Stimulated activated naive CD4-positive, alpha-beta T cell treated with Interleukin-2 at 50 U/mL for 16 hours (primary cell): ENCODE results near the gene ZNF451.
"Not testable (repeated sequence)": the region's sequence is repeated elsewhere in the genome, so short reads cannot be mapped to it uniquely, and the experiment has no call there.

Experiments
- DNase-seq: peaks from one replicate; lab custom pipeline; 2025; lab: John Stamatoyannopoulos, UW

The ZNF451 gene

DNA sequence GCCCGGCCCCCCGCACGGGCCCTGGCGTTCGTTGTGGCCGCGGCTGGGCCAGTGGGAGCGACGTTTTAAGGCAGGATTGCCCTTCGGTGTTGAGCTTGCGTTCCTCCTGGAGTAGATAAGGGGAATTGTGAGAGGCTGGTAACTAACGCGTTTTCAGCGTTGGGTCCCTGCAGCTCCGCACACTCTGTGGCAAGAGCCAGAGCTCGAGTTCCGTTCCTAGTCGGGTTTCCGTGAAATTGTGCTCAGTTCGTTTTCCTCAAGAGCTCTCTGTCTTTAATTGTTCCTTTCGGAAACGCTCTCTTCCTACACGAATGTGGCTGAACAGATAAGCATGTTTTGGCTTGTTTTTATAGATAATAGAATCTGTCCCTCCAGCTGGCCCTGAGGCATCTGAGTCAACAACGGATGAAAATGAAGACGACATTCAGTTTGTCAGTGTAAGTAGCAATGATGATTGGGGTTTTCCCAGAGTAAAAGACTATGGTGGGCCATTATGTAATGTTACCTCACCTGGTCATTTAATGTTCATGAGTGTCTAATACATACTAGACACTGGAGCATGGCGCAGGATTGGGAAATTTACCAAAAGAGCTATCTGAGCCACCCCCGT, 575 bp downstream of the ZNF451 start:
- DNase-seq = not testable (repeated sequence)

DNA sequence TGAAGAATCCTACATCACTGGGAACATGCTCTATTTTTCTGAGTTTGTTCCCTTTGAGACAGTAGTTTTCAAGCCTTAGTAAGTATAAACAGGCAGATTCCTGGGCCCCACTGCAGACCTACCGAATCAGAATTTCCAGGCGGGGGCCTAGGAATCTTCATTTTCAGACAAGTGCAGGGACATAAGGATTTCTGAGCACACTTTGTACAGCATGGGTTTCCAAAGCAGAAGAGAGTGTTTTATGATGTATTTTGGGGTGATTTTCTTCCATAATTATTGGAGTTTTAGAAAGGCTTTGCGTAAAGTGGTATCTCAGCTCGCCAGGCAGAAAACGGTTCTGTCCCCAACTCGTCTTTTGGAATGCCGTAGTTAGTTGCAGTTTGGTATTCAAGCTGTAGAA, 1.4 kb downstream of the ZNF451 start:
- not testable (repeated sequence) for DNase-seq

DNA sequence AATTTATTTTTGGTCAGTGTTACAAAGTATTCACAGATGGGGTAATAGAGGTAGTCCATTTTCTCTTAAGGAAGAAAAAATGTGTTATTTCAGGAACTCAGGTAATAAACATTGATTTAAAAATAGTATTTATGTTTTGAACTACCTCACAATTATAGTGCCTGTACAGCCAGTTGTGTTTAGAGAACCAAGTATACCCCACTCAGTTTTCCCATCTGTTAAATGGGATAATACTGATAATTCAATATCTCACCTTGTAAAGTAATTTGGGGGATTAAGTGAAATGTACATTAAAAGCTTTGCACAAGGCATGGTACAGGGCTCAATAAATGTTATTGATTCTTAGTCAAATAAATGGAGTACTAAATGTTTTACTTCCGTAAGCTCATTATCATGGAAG, 4.7 kb downstream of the ZNF451 start:
- no peak for DNase-seq

DNA sequence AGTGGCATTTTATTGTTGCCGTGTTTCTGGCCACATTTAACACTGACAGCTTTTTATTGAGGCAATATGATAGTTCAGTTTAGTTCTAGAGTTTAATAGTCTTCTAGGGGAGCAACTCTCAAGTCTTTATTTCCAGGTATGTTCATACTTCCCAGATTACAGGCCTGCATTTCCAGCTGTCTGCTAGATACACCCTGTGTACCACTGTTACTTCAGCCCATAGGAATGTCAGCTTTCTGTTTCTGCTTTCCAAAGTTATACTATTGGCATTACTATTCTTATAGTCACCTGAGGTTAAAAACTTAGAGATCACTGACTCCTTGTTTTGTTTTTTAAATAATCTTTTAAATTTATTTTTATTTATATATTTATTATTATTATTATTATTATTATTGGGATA, 7.6 kb downstream of the ZNF451 start:
- DNase-seq = no peak

DNA sequence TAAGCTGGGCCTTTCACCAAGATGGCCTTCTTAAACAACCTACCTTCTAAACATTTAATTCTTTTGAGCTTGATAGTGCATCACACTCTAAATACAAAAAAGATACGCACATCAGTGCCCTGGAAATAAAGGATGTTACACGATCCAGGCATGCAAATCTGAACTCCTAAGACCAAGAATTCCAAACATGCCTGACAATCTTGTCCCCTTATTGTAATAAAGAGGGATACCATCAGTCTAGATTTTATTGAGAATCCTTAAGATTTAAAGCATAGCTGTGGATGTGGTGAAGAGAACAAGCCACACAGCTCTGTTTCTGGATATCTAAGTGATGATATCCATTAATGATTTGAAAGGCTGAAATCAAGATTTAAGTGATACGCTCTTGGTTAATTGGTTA, 13.0 kb downstream of the ZNF451 start:
- no peak for DNase-seq

DNA sequence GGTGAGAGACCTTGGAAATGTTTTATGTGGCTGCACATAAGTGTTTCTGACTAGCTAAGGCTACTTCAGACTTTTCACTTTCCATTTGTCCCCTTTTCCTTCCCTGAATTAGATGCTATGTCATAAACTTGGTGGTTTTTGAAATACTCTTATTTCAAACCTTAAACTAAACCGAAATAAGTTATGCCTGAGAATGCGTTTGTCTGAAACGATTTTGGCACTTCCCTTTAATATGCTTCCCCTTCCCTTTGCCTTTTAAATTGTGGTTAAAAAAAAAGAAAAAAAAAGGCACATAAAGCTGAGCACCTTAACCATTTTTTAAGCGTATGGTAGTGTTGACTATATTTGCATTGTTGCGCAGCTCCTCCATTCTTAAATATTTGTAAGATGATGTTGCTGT, 14.3 kb downstream of the ZNF451 start:
- DNase-seq = no peak

DNA sequence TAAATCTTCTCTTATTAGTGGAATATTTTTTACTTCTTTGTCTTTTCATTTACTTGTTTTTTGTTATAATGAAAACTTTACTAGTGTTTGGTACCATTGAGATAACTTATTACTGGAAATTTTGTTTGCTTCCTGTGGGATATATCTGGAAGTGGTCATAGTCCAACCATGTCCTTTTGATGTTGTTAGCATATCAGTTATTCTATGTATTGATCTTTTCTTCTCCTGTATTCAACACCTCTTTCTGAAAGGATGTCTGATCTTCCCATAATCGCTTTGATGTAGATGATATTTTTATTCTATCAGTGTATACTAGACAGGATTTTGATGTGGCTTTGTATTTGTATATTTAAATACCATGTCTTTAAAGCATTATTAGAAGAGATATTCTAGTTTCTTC, 17.0 kb downstream of the ZNF451 start:
- no peak for DNase-seq

DNA sequence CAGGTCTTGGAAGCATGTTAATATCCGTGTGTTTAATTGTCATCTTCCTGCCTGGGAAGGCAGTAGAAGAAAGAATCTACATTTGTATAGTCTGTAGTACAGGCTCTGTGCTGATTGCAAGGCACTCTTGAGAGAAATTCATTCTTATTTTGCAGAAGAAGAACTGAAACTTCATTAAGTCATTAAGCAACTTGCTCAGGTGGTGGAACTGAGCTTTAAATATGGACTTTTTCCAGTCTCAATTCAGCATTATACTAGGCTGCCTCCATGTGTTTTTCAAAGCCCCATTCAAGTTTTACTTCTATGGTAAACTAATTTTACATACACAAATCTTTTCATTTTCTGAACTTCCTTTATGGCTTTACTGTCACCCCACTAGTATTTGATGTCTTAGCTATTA, 18.7 kb downstream of the ZNF451 start:
- DNase-seq = no peak

DNA sequence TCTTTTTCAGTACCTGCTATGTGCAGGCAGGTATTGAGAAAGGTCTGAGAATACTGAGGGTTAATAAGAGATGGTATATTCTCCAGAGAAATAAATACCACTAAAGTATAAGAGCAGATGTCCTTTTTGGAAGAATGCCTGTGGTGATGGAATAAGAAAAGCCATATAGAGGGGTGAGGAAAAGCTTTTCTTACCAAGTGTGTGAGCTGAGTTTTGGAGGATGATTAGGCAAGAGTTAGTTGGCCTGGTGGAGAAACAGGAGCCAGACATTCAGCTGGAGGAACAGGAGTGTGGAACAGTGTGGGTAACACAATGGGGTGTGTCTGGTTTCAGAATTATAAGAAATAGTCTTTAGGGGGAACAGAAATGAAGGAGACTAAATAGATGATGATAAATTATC, 19.9 kb downstream of the ZNF451 start:
- no peak for DNase-seq

DNA sequence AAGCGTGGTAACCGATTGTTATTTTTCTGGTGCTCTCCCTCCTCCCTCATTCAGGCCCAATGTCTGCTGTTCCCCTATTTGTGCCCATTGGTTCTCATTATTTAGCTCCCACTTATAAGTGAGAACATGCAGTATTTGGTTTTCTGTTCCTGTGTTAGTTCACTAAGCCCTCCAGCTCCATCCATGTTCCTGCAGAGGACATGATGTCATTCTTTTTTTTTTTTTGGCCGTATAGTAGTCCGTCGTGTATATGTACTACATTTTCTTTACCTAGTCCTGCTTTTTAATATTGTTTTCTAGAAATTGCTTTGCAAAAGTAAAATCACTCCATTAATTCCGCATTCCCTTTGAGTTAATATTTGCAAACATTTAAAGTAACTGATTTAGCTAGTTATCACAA, 23.1 kb downstream of the ZNF451 start:
- no peak for DNase-seq

DNA sequence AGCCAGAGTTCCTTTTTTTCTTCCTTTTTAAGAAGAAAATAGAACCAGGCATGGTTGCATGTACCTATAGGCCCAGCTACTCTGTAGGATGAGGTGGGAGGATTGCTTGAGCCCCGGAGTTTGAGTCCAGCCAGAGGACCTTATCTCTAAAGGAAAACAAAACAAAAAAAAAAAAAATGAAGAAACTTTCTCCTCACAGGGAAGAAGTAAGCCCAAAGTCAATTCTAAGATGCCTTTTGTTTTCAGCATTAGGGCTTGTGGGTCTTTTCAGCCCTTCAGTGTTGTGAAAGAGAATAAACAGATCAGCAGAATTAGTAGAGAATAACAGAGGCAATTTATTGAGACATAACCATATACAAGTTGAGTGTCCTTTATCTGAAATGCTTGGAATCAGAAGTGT, 26.8 kb downstream of the ZNF451 start:
- DNase-seq = no peak

DNA sequence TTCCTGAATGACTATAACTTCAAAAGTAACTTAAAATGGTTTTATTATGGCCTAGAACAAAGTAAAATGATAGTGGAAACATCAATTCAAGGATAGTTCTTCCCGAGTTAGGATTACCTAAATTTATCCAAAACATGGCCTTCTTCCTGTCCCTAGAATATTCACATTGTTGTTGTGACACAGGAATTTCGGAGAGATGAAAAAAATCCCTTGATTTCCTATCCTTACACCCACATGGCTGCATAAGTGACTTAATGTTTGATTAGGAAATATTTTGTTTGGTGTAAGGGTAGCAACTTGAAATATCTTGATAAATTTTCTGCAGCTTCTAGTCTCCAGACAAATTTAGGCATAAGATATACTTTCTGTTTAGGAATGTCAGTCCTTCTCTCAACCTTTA, 27.8 kb downstream of the ZNF451 start:
- no peak for DNase-seq

DNA sequence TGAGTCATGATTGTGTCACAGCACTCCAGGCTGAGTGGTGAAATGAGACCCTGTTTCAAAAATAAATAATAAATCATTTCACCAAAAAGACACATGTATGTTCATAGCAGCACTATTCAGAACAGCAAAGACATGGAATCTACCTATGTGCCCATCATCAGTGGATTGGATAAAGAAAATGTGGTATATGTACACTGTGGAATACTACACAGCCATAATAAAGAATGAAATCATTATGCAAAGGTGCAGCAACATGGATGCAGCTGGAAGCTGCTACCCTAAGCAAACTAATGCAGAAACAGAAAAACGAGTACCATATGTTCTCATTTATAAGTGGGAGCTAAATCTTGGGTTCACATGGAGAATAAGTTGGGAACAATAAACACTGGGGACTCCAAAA, 33.1 kb downstream of the ZNF451 start:
- DNase-seq = no peak

DNA sequence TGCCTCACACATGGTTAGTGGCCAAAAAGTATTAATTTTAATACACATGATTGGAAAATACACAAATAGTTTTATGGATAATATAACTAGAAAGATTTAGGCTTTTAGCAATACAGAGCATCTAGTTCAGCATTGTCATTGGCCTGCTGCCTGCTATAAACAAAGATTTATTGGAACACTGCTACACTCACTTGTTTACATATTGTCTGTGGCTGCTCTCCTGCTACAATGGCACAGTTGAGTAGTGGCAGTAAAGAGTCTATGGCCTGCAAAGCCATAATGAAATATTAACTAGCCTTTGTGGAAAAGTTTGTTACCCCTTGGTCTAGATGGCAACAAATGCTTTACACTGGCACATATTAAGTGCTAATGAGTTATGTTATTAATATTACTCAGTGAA, 37.8 kb downstream of the ZNF451 start:
- no peak for DNase-seq

DNA sequence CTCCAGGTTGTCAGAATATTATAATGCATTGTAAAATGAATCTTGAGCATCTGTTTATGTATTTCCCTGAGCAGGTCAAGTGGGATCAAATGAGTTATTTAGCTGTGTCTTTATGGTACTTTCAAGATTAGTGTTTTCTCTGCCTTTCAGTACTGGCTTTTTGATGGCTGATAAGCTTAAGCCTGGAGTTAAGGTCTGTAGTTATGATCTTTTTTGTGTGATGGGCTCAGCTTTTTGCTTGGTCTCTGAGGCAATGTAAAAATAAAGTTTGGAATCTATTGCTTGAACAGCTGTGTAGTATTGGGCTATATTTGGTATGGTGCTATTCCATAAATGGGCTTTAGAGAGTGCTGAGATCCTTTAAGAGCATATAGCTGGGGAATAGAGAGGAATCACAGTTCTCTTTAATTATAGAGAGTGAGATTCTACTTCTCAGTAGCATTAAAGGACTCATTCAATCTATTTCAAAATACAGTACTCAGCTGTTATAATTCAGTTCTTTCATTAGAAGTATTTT, 40.7 kb downstream of the ZNF451 start:
- DNase-seq = no peak

DNA sequence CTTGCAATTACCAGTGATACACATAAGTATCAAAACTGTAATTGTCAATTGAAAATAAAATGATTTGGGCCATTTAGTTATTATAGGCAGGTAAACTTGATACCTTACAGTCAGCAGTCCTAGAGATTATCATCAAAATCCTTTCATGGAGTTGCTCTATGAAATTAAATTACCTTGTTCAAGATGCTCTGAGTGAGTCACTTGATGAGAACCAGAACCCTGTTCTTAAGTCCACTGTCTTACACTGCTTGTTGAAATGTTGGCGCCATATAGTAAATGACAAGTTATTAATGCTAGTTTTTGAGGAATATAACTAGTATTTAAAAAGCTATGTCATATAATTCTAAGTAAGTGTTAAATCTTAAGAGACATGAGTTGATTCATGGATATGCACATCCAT, 45.0 kb downstream of the ZNF451 start:
- no peak for DNase-seq

DNA sequence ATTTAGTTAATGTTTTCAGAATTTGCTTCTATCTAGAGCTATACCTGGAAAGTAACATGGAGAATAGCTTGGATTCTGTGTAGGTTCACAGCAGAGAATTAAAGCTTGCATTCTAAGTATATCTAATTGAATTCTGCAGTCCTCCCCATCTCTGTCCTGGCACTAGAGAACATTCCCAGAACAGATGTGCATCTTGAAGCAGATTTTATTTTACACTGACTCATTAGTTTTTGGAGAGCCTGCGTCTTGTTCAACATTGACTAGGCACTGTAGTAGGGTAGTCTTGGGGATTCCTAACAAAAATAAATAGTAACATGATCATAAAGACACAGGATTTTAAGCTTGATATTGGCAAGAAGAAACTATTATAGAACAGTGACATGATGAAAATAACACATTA, 45.9 kb downstream of the ZNF451 start:
- DNase-seq = no peak

DNA sequence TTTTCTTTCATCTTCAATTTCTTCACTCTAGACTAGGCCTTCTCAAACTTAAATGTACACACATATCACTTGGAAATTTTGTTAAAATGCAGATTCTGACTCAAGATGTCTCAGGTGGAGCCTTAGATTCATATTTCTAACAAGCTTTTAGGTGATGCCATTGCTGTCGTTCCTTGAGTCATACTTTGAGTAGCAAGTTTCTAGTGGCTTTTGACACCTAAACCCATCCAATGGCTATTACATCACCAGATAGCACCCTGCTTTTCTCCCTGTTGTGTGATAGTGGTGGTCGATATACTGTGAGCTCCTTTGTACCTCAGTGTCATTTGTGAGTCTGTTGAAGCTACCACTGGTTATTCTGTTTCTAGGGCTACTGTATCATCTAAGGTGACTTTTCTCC, 47.4 kb downstream of the ZNF451 start:
- DNase-seq = no peak

DNA sequence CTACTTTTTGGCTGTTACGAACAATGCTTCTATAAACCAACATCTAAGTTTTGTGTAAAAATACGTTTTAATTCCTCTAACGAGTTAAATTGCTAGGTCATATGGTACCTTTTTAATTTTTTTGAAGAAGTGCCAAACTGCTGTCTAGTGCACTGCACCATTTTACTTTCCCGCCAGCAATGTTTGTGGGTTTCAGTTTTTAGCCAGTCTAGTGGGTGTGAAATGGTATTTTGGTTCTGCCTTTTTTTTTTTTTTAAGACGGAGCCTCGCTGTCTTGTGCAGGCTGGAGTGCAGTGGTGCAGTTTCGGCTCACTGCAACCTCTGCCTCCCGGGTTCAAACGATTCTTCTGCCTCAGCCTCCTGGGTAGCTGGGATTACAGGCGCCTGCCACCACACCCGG, 48.0 kb downstream of the ZNF451 start:
- no peak for DNase-seq

DNA sequence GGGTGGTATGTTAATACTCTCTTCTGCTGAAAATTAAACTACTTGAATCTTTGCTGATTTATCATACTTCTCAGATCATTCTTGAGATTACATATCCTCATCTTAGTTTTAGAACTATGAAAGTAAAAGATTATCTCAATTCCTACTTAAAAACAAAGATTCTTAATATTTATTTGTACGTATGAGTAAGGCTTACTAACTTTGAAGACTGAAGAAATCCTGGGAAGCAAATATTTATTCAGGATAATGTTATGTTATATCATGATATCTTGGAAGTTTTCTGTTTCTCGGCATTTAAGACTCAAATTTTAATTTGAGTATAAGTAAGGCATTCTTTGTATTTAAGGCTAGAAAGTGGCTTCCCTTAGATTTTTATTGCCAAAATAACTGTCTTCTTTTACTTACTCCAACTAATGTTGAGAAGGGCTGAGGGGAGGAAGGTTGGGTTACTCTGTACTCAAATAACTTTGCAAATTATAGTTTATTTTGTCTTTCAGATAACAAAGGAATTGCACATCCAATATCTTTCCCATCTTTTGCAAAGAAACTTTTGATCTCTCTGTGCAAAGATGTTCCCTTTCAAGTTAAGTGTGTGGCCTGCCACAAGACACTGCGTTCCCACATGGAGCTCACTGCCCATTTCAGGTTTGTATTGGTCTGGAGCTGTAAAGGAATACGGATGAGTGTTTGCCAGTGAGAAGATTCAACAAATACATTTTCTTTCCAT, 51.6 kb downstream of the ZNF451 start:
- no peak for DNase-seq

DNA sequence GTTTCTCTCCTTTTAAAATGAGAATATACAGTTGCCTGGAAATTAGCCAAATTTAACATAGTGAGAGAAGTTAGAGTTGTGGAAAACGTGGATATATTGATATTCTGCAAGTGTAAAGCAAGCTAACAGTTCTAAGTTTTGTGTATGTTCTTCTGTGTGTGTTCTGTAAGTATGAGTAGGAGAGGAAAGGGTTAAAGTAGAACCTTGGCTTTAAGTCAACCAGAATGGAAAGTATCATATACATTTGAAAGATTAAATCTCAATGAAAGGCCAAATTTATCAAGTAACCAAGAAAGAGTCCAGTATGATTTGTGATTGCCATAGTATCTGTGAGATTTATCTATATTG, 52.2 kb downstream of the ZNF451 start:
- no peak for DNase-seq

DNA sequence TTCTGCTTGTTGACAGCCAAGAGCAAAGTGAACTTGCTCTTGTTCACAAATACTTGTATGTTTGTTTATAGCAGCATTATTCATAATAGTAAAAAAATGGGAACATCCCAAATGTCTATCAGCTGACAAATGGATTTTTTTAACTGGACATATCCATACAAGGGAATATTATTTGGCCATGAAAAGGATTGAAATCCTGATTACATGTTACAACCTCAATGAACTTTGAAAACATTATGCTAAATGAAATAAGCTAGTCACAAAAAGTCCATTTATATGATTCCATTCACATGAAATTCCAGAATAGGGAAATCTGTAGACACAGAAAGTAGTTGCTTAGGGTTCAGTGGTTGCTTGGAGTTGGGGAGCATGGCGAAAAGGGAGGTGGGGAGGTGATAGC, 53.7 kb downstream of the ZNF451 start:
- DNase-seq = no peak

DNA sequence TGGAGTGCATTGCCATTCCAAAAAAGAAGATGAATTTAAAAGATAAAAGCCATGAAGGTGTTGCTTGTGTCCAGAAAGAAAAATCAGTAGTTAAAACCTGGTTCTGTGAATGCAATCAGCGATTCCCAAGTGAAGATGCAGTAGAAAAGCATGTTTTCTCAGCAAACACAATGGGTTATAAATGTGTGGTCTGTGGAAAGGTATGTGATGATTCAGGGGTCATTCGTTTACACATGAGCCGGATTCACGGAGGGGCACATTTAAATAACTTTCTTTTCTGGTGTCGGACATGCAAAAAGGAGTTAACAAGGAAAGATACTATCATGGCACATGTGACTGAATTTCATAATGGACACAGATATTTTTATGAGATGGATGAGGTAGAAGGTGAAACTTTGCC, 57.4 kb downstream of the ZNF451 start:
- DNase-seq = no peak
